Mesodermal cell (in vitro differentiated cells): ENCODE measurements around the gene SIM1.

ENCODE experiments used
- H3K27ac ChIP-seq: 2 replicates; pipeline ENCODE4 v1.7.0; 2013; ENCODE audit warnings: mild to moderate bottlenecking, low read depth, low read length, moderate library complexity; ENCODE audit not compliant: severe bottlenecking
- H3K36me3 ChIP-seq: 2 replicates; pipeline ENCODE4 v1.7.1; 2013; ENCODE audit warnings: mild to moderate bottlenecking, low read length, moderate library complexity; ENCODE audit not compliant: control insufficient read depth, insufficient read depth
- H3K4me1 ChIP-seq: one replicate; pipeline ENCODE4 v1.7.1; 2013; ENCODE audit warnings: mild to moderate bottlenecking, low read length; ENCODE audit not compliant: insufficient read depth, control insufficient read depth, poor library complexity, severe bottlenecking
- H3K4me3 ChIP-seq: 2 replicates; pipeline ENCODE4 v1.7.0; 2013; ENCODE audit warnings: low read length, control low read depth, mild to moderate bottlenecking; ENCODE audit not compliant: insufficient read depth, poor library complexity, severe bottlenecking; ENCODE audit errors: extremely low read depth
- H3K9me3 ChIP-seq: 2 replicates; pipeline ENCODE4 v1.7.1; 2013; ENCODE audit warnings: mild to moderate bottlenecking, low read length, moderate library complexity; ENCODE audit not compliant: control insufficient read depth
- WGBS, 2 experiments: methylation state at CpG; one replicate each; pipeline ENCODE4 v1.1.5; 2013; ENCODE audit warnings: missing lambda C conversion rate in 2 of 2; ENCODE audit not compliant: insufficient coverage in 2 of 2; 5-methylcytosine and 5-hydroxymethylcytosine counted together

SIM1 gene

GRCh38 chr6:100462706-100463629 is 1.8 kb downstream of the SIM1 start:
- Histone ChIP-seq H3K27ac (no peak overlapping the region), H3K4me1 (no peaks in the 10 kb centered on the region), H3K36me3 (no peaks in the 10 kb centered on the region), H3K9me3 (no peaks in the 10 kb centered on the region), H3K4me3 (no peak overlapping the region)
- 8 to 9% methylated on average over 5 to 7 of the region's 13 CpGs for WGBS, 2 experiments

GRCh38 chr6:100461917-100462705 is 2.6 kb downstream of the SIM1 start:
- Histone ChIP-seq H3K36me3 (no peaks in the 10 kb centered on the region), H3K9me3 (no peaks in the 10 kb centered on the region), H3K4me1 (no peaks in the 10 kb centered on the region), H3K27ac (no peak overlapping the region), H3K4me3 (no peak overlapping the region)
- 0% methylated on average over 2 of the region's 3 CpGs; no CpG with 5 or more reads in 1 of the 2 experiments for WGBS, 2 experiments

GRCh38 chr6:100461278-100461916 is 3.3 kb downstream of the SIM1 start:
- H3K36me3 ChIP-seq = no peaks in the 10 kb centered on the region
- WGBS, 2 experiments = 0 to 1% methylated on average over 14 to 22 of the region's 29 CpGs
- no peak overlapping the region for H3K4me3 ChIP-seq
- no peaks in the 10 kb centered on the region for H3K9me3 ChIP-seq
- H3K4me1 ChIP-seq = no peaks in the 10 kb centered on the region
- H3K27ac ChIP-seq = no peak overlapping the region

GRCh38 chr6:100460650-100461204 is 4.0 kb downstream of the SIM1 start:
- Histone ChIP-seq H3K27ac (no peak overlapping the region), H3K4me1 (no peaks in the 10 kb centered on the region), H3K36me3 (no peaks in the 10 kb centered on the region), H3K9me3 (no peaks in the 10 kb centered on the region), H3K4me3 (no peak overlapping the region)
- WGBS, 2 experiments = 0% methylated on average over 1 of the region's 9 CpGs; no CpG with 5 or more reads in 1 of the 2 experiments

- H3K4me1 ChIP-seq = no peaks in the 10 kb centered on the region
- H3K27ac ChIP-seq = no peak overlapping the region
- H3K4me3 ChIP-seq = no peak overlapping the region
- H3K9me3 ChIP-seq = no peaks in the 10 kb centered on the region
- H3K36me3 ChIP-seq = no peaks in the 10 kb centered on the region
These were observed 5.0 kb downstream of the SIM1 start for GRCh38 chr6:100459592-100460184.

- no peak overlapping the region for H3K27ac ChIP-seq
- H3K9me3 ChIP-seq = no peaks in the 10 kb centered on the region
- 0% methylated on average over 1 to 3 of the region's 10 CpGs for WGBS, 2 experiments
- no peaks in the 10 kb centered on the region for H3K4me1 ChIP-seq
- no peaks in the 10 kb centered on the region for H3K36me3 ChIP-seq
- no peak overlapping the region for H3K4me3 ChIP-seq
These were observed 5.7 kb downstream of the SIM1 start for GRCh38 chr6:100458841-100459591.

- WGBS, 2 experiments = 4% methylated on average over 19 to 29 of the region's 34 CpGs
- H3K27ac ChIP-seq = no peak overlapping the region
- H3K36me3 ChIP-seq = no peaks in the 10 kb centered on the region
- H3K9me3 ChIP-seq = no peaks in the 10 kb centered on the region
- no peaks in the 10 kb centered on the region for H3K4me1 ChIP-seq
- no peak overlapping the region for H3K4me3 ChIP-seq
These were observed 7.3 kb downstream of the SIM1 start for GRCh38 chr6:100457311-100457990.

GRCh38 chr6:100456908-100457235 is 7.8 kb downstream of the SIM1 start:
- WGBS, 2 experiments = 0% methylated on average over 1 to 3 of the region's 8 CpGs
- H3K4me3 ChIP-seq = no peak overlapping the region
- H3K27ac ChIP-seq = no peak overlapping the region

GRCh38 chr6:100456141-100456907 is 8.4 kb downstream of the SIM1 start:
- Histone ChIP-seq H3K4me1 (no peaks in the 10 kb centered on the region), H3K9me3 (no peaks in the 10 kb centered on the region), H3K27ac (no peak overlapping the region), H3K4me3 (no peak overlapping the region), H3K36me3 (no peaks in the 10 kb centered on the region)
- whole genome bisulfite sequencing, 2 experiments = 2 to 4% methylated on average over 12 to 14 of the region's 24 CpGs

More at GRCh38 chr6:100456908-100457235, 7.8 kb downstream of the SIM1 start:
- H3K9me3 ChIP-seq = no peaks in the 10 kb centered on the region
- H3K36me3 ChIP-seq = no peaks in the 10 kb centered on the region
- H3K4me1 ChIP-seq = no peaks in the 10 kb centered on the region
